Measurements from ENCODE around the gene FAM3A.
"Not testable (repeated sequence)": the region's sequence is repeated elsewhere in the genome, so short reads cannot be mapped to it uniquely, and the experiment has no call there.

FAM3A gene

DNA sequence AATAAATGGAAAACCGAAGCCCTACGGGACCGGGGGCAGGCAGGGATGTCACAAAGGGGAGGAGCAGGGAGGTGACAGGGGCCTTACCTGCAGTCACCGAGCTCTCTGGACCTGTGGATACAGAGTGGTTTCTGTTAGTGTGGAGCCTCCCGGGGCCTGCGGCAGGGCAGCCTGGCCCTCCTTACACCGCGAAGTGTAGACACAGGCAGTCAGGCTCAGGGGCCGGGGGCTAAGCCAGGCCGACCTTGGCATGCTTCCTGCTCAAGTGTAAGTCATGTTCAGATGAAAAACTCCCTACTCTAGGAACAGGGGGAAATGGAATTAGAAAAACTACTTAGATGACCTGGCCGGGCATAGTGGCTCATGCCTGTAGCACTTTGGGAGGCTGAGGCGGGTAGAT is 4.3 kb downstream of the FAM3A start:
- DNase-seq (ENCODE audit: insufficient read length), result no peak
- FAIRE-seq, result no peak
- TF ChIP-seq POLR2A (IDR thresholded peaks at IDR 0.05; ENCODE audit: low read depth, low read length) (no peak), POLR2AphosphoS5 (IDR thresholded peaks at IDR 0.05; ENCODE audit: low read depth, low read length) (no peak), TAF1 (IDR thresholded peaks at IDR 0.05; ENCODE audit: borderline replicate concordance, low read depth, low read length) (no peak)

DNA sequence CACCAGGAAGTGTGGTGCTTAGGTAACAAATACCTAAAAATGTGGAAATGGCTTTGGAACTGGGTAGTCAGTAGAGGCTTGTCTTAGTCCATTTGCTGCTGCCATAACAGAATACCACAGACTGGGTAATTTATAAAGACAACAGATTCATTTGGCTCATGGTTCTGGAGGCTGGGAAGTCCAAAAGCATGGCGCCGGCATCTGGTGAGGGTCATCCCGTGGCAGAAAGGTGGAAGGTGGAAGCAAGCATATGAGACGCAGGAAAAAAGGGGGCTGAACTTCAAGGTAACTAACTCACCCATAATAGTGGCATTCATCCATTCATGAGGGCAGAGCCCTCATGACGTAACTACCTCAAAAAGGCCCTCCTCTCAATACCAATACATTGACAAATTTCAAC is 6.6 kb downstream of the FAM3A start:
- FAIRE-seq, result no peak
- no peak for DNase-seq (ENCODE audit: insufficient read length)
- TF ChIP-seq POLR2A (IDR thresholded peaks at IDR 0.05; ENCODE audit: low read depth, low read length) (no peak), POLR2AphosphoS5 (IDR thresholded peaks at IDR 0.05; ENCODE audit: low read depth, low read length) (no peak), TAF1 (IDR thresholded peaks at IDR 0.05; ENCODE audit: borderline replicate concordance, low read depth, low read length) (no peak)

DNA sequence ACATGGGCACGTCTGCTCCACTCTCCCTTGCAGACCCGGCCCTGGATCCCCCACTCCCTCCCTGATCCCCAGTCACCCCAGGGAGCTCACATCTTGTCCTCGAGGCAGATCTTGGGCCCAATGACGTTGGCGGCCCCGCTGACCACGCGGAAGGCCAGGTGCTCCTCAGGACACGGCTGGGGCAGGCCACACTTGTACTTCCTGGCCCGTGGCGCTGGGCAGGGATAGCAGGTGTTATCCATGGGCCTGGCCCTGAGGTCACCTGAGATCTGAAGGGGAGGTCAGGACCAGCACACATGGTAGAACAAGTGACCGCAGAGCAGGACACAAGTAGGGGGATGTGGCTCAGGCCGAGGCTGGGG is 7.7 kb downstream of the FAM3A start:
- DNase-seq (ENCODE audit: insufficient read length) (no peak), FAIRE-seq (no peak)
- no peak for TF ChIP-seq POLR2A (IDR thresholded peaks at IDR 0.05; ENCODE audit: low read depth, low read length)
- no peak for TF ChIP-seq TAF1 (IDR thresholded peaks at IDR 0.05; ENCODE audit: borderline replicate concordance, low read depth, low read length)
- TF ChIP-seq POLR2AphosphoS5 (IDR thresholded peaks at IDR 0.05; ENCODE audit: low read depth, low read length), result no peak

DNA sequence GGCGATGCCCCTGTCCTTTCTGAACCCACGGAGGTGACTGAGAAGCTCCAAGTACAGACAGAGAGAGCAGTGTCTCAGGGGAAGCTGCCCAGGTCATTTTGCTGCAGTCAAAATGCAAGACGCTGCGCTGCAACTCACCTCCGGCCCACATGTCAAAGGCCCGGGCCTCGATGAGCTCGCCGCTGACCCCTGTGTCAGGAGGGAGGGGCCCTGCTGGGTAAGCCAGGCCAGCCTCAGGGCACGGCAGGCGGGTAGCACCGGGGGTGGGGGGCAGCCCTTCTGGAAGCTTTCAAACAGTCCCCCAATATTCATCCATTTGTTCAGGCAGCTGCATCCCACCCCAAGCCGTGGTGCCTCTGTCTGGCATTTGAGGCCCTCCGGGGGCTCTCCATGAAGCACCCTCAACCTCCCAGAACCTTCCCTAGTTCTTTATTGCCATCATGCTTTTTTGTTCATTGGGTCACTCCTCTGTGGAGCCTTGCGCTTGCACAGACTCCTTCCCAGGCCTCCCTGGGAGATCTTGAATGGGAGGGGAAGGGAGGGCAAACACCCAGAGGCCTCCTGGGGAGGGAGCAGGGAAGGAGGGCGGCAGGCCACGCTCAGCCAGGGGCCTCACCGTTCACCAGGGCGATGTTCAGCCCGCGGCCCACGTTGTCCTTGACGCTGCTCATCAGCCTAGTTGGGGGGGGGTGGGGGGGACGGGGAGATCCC is 8.2 kb downstream of the FAM3A start:
- FAIRE-seq (no peak), DNase-seq (ENCODE audit: insufficient read length) (no peak)
- TF ChIP-seq TAF1 (IDR thresholded peaks at IDR 0.05; ENCODE audit: borderline replicate concordance, low read depth, low read length), result no peak
- no peak for TF ChIP-seq POLR2AphosphoS5 (IDR thresholded peaks at IDR 0.05; ENCODE audit: low read depth, low read length)
- TF ChIP-seq POLR2A (IDR thresholded peaks at IDR 0.05; ENCODE audit: low read depth, low read length), result no peak

DNA sequence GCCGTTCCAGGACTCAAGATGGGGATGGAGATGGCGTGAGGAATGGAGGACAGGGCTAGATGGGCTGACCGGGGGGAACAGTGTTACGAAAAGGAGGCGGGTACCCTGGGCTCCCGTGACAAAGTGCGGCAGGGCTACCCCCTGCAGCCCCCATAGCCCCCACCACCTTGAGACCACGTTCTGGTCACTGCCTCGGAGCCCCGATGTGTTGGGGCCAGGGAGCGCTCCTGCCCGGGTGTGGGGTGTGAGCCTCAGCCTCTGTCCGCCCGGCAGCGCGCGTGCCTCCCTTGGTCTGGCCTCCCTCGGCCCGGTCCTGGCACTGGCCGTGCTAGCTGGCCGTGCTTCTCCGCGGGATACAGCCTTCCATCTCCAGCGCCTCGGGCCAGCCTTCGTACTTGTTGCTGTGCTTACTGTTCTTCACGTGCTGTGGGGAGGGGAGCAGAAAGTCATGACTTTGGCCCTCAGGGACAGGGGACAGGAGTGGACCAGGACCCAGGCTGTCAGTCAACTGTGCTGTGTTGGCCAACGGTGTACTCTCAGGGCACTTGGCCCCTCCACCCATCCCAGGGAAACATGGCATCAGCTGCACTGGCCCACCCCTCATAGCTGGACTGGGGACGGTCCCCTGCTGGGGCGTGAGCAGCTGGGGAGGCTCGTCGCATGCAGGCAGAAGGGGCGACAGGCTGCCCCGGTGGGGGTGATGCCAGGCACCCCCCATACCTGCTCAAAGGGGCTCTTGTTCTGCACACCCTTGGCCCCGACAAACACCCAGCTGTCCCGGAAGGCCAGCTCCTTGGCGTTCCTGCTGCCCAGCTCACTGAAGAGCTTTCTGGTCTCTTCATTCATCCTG is 9.3 kb downstream of the FAM3A start:
- no peak for TF ChIP-seq TAF1 (IDR thresholded peaks at IDR 0.05; ENCODE audit: borderline replicate concordance, low read depth, low read length)
- no peak for TF ChIP-seq POLR2AphosphoS5 (IDR thresholded peaks at IDR 0.05; ENCODE audit: low read depth, low read length)
- no peak for TF ChIP-seq POLR2A (IDR thresholded peaks at IDR 0.05; ENCODE audit: low read depth, low read length)
- no peak for FAIRE-seq
- no peak for DNase-seq (ENCODE audit: insufficient read length)

DNA sequence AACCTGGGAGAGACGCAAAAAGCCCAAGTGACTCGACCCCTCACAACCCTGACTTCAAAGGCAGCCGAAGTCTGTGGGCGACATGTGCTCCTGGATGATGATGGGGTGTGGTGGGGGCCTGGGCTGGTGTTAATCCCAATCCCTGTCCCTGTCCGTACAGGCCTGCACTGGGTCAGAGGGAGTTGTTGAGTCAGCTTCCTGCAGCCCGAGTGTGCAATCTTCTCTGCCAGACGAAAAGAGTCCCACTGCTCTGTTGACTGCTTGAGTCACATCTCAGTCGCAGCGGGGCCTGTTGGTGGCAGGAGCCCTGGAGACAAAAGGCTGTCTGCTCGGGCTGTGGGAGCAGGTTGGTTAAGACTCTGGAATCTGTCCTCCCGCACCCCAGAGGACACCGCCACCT is 10.3 kb downstream of the FAM3A start:
- TF ChIP-seq POLR2AphosphoS5 (IDR thresholded peaks at IDR 0.05; ENCODE audit: low read depth, low read length) (no peak), POLR2A (IDR thresholded peaks at IDR 0.05; ENCODE audit: low read depth, low read length) (no peak), TAF1 (IDR thresholded peaks at IDR 0.05; ENCODE audit: borderline replicate concordance, low read depth, low read length) (no peak)
- FAIRE-seq, result no peak
- no peak for DNase-seq (ENCODE audit: insufficient read length)

DNA sequence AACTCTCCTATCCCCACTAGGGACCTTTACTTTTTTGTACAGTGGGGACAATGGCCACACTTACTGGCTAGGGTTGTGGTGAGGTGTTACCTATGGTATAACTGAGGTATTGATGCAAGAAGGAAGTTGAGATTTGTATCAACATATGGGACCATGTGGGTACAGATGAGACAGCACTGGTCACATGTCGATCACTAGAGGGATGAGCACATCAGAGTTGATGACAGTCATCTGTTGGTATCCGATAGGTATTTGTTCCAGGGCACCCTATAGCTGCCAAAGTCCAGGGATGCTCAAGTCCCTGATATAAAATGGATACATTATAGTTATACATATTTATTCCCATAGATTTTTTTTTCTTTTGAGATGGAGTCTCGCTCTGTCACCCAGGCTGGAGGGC is 13.0 kb downstream of the FAM3A start:
- FAIRE-seq (no peak), DNase-seq (ENCODE audit: insufficient read length) (no peak)
- TF ChIP-seq POLR2AphosphoS5 (IDR thresholded peaks at IDR 0.05; ENCODE audit: low read depth, low read length) (no peak), POLR2A (IDR thresholded peaks at IDR 0.05; ENCODE audit: low read depth, low read length) (no peak), TAF1 (IDR thresholded peaks at IDR 0.05; ENCODE audit: borderline replicate concordance, low read depth, low read length) (no peak)

DNA sequence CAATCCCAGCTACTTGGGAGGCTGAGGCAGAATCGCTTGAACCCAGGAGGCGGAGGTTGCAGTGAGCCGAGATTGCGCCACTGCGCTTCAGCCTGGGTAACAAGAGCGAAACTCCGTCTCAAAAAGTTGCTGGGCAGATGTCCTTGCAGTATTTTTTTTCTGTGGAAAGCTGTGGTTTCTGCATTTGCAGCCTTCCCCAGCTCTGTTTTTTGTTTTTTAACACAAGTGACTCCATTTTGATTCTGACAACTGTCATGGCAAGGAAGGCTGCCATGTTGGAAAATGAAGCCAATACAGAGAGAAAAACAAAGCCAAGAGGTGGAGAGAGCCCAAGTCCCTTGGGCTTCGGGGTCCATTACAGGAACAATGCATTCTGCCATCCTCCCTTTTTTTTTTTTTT is 13.9 kb downstream of the FAM3A start:
- DNase-seq (ENCODE audit: insufficient read length), result no peak
- no peak for FAIRE-seq
- TF ChIP-seq POLR2AphosphoS5 (IDR thresholded peaks at IDR 0.05; ENCODE audit: low read depth, low read length), result no peak
- TF ChIP-seq TAF1 (IDR thresholded peaks at IDR 0.05; ENCODE audit: borderline replicate concordance, low read depth, low read length), result no peak
- no peak for TF ChIP-seq POLR2A (IDR thresholded peaks at IDR 0.05; ENCODE audit: low read depth, low read length)

DNA sequence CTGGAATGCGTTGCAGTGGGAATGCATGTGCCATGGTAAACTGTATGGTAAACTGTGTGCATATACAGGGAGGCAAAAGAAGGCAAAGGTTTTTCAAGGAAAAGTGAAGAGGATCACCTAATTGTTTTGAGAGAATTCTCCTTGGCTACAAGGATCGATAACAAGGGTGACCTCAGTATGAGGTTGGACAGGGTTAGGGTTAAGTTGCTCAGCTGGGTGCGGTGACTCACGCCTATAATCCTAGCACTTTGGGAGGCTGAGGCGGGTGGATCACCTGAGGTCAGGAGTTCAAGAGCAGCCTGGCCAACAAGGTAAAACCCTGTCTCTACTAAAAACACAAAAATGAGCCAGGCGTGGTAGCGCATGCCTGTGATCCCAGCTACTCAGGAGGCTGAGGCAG is 14.6 kb downstream of the FAM3A start:
- DNase-seq (ENCODE audit: insufficient read length); FAIRE-seq: not testable (repeated sequence)

DNA sequence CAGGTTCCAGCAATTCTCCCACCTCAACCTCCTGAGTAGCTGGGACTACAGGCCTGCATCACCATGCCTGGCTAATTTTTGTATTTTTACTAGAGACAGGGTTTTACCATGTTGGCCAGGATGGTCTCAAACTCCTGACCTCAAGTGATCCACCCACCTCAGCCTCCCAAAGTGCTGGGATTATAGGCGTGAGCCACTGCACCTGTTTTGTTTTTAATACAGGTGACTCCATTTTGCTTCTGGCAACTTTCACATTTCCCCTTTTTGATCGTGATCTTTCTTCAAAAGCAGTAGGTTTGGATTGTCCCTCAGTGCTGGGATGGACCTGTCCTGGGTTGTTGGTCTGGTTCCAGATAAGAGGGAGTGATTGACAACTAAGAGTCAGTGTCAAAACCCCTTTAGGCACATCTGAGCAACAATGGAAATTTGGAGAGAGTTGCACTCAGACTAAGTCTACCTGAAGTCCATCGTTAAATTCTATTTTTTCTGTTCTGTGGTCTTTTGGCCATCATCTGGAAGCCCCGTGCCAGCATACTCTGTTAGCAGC is 19.4 kb downstream of the FAM3A start:
- not testable (repeated sequence) for DNase-seq (ENCODE audit: insufficient read length)
- FAIRE-seq, result peak; percentile 21

DNA sequence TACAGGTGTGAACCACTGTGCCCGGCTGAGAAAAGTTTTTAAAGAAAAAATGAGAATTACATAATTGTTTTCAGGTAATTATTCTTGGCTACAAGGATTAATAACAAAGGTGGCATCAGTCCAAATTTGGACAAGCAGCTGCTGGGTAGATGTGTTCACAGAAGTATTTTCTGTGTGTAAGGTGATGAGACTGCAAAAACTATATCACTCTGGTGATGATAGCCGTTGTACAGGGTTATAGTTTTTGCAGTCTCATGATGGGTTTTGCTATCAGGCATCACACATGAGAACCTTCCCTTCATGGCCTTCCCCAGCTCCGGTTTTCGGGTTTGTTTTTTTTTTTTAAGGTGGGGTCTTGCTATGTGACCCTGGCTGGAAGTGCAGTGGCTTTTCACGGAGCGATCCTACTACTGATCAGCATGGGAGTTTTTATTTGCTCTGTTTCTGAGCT is 20.5 kb downstream of the FAM3A start:
- FAIRE-seq, result no peak
- DNase-seq (ENCODE audit: insufficient read length), result no peak
- TF ChIP-seq POLR2AphosphoS5 (IDR thresholded peaks at IDR 0.05; ENCODE audit: low read depth, low read length), result no peak
- TF ChIP-seq TAF1 (IDR thresholded peaks at IDR 0.05; ENCODE audit: borderline replicate concordance, low read depth, low read length), result no peak
- TF ChIP-seq POLR2A (IDR thresholded peaks at IDR 0.05; ENCODE audit: low read depth, low read length), result no peak

DNA sequence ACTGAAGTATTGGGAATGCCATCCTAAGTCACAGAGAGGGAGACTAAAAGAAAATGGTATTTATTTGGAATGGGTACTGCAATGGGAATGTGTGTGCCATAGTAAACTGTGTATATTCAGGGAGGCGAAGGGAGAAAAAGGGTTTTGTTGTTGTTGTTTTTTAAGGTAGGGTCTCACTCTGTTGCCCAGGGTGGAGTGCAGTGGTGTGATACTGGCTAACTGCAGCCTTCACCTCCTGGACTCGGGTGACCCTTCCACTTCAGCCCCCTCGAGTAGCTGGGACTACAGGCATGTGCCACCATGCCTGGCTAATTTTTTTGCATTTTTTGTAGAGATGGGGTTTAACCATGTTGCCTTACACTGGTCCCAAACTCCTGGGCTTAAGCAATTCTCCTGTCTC is 21.3 kb downstream of the FAM3A start:
- no peak for DNase-seq (ENCODE audit: insufficient read length)
- FAIRE-seq, result no peak
- TF ChIP-seq TAF1 (IDR thresholded peaks at IDR 0.05; ENCODE audit: borderline replicate concordance, low read depth, low read length), result no peak
- no peak for TF ChIP-seq POLR2AphosphoS5 (IDR thresholded peaks at IDR 0.05; ENCODE audit: low read depth, low read length)
- no peak for TF ChIP-seq POLR2A (IDR thresholded peaks at IDR 0.05; ENCODE audit: low read depth, low read length)
